ENCODE results near the gene ESPN.
"Not testable (repeated sequence)": the region's sequence is repeated elsewhere in the genome, so short reads cannot be mapped to it uniquely, and the experiment has no call there.

Gene ESPN

DNA sequence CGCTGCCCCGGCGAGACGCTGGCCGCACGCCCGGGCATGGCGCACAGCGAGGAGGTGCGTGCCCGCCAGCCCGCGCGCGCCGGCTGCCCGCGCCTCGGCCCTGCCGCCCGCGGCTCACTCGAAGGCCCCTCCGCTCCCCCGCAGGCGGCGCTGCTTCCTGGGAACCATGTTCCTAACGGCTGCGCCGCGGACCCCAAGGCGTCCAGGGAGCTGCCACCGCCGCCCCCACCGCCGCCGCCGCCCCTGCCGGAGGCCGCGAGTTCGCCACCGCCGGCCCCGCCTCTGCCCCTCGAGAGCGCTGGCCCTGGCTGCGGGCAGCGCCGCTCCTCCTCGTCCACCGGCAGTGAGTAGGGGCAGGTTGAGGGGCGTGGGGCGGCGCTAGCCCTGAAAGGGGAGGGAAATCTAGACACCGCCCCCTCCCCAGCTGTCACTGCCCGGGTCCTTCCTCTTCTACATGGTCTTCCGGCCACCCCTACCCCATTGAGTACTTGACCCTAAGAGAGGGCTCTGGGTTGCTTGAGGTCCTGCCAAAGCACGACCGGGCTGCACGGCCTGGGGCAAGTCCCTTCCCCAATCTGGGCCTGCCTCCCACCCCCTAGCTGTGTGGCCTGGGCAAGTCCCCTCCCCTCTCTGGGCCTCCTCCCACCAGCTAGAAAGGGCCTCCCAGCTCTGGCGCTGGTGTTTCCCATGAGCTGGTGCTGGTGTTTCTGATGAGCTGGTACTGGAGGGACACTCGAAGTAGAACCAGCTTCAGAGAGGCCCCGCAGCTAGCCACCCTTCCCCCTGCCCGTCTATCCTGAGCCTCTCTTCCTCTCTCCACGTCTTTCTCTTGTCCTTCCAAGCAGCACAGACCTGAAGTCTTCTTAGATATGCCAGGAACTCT is 24.4 kb downstream of the ESPN start:
- DNase-seq = peak in 1 of 14 donors; percentile 4

DNA sequence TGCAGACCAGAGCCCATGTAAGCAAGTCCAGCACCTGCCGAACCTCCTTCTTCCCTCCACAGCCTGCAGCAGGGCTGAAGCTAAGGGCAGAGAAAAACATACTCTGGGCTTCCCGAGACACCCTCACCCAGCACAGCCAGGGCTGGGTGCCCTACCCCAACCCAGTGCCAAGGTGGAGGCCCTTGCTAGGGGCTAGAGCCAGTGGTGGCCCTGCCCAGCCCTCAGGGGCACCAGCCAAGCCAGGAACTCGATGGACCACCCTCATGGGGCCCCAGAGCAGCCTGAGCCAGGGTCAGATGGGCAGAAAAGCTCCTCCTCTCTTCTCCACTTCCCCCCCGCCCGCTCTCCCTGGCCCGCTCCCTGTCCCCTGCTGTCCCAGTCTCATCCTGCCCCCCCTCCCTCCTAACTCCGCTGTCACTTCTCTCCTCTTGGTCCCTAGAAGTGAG is 25.5 kb downstream of the ESPN start:
- no peak for DNase-seq

DNA sequence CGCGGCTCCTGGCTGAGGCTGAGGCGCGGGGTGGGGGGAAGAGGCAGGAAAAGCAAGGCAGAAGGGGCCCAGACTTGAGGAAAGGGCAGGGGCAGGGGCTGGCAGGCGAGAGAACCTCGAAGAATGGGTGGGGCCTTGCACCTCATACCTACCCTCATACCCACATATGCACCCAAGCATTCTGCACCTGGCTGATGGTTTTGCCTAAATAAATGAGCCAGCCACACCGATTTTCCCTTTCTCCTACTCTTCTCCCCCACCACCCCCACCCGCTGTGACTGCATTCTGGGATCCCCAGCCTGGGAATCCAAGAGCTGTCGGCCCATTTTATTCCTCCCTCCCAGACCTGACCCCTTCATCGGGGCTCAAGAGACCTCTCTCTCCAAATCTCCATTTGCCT is 25.9 kb downstream of the ESPN start:
- not testable (repeated sequence) for DNase-seq

DNA sequence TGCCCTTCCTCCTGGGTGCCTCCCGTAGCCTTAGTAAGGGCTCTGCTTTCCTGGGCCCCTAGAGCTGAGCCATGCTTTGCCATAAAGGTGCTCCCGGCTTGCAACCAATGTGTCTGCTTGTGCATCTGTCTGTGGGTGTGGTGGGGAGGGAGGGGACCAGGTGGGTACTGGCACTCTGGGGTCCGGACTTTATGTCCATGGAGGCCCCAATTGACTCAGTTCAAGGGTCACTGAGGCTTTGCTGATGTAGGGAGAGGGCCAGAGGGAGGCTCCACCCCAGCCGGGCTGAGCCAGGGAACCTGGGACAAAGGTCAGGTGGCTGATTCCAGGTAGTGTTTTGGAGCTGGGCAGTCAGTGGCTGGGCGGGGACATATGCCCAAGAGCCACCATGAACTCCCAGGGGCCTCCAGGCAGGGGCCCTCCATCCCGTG is 26.4 kb downstream of the ESPN start:
- DNase-seq = no peak

DNA sequence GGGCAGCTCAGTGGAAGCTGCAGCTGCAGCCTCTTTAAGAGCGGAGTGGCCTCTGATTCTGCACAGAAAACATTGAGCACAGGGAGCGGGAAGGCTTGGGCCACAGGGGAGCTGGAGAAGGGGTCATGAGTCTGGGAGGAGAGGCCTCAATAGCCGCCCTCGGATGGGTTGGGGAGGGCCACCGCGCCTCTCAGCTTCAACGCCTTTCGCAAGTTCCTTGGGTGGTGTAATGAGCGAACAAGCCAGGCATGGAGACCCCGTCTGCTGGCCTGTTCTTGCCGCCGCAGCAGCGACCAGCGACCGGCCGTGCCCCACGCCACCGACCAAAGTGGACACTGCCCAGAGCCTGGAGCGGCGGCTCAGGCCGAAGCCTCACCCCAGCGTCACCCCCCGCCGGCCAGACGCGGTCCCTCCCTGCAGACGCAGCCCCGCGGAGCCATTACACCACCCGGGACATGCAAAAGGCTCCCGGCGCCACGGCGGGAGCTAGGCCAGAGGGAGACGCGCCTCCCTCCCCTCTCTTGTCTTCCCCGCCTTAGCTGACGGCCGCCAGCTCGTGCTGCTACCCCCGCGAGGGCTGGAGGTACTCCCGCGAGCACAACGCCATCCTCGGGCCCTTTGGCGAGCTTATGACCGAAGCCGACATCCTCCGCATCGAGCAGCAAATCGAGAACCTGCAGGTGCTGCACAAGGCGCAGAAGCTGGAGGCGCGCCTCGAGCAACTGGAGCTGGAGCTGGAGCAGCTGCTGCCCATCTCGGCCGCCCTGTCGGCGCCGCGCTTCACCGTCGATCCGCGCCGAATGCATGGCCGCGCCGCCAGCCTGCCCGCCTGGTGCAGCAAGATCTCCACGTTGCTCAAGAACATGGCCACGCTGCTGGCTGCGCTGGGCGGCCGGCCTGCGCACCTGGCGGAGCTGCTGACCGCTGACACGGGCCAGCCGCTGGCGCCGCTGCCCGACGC is 29.6 kb downstream of the ESPN start:
- not testable (repeated sequence) for DNase-seq

DNA sequence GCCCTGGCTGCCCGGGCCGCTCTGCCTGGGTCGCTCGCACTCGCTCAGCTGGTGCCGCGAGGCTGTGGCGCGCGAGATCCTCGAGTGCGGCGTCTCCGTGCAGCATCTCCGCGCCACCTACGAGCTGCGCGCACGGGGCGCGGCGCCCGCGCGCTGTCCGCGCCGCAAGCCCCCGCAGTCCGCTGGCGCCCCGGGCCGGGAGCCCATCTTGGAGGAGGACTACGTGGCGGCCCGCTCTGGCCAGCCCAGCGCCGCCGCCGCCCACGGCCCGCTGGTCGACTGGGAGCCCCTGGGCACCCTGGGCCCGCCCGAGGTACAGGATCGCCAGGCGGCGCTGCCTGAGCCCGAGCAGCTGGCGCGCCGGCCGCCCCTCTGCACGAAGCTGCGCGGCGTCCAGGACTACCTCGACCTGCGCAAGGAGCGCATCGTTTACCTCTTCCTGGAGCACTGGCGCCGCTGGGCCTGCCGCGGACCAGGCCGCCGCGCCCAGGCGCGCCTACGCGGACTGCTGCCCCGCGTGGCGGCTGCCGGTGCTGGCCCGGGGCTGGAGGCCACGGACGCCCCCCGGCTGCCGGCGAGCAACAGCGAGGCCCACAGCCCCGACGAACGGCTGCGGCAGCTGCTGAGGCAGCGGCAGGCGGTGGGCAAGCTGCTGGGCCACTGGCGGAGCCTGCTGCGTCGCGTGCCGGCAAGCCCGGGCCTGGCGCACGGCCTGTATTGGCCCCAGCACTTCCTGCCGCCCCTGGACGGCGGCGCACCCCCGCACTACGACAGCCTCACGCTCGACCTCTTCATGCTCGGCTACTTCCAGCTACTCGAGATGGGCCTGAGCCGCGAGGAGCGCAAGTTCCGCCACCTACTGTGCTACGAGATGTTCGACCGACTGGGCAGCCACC is 30.5 kb downstream of the ESPN start:
- DNase-seq = no peak

DNA sequence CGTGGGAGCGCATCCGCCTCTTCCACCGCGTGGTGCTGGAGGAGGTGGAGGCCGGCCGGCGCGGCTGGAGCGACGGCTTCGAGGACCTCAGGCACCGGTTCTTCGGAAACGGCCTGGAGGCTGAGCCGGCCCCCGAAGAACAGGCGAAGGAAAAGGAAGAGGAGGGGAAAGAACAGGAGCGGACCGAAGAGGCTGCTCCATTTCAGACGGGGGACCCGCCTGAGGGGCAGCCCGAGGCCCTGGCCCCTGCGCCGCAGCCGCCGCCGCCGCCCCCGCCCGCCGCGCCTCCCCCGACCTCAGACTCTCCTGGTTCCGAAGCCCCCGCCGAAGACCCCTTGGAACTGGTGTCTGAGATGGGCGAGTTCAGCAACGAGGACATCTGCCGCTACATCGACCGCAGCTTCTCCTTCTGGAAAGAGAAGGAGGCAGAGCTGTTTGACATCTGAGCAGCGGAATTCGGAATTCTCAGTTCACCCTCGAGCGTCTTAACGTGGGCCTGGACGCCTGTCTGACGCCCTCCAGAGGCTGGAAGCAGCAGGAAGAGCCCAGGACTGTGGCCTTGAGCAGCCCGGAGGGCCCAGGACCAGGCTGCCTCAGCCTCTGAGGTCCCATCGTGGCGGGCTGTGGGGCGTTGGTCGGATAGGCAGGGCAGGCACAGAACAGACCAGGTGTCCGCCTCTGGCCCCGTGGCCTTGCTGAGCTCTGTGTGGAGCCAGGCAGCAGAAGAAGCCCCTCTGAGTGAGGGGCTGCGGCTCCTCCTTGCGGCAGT is 31.4 kb downstream of the ESPN start:
- DNase-seq = not testable (repeated sequence)

DNA sequence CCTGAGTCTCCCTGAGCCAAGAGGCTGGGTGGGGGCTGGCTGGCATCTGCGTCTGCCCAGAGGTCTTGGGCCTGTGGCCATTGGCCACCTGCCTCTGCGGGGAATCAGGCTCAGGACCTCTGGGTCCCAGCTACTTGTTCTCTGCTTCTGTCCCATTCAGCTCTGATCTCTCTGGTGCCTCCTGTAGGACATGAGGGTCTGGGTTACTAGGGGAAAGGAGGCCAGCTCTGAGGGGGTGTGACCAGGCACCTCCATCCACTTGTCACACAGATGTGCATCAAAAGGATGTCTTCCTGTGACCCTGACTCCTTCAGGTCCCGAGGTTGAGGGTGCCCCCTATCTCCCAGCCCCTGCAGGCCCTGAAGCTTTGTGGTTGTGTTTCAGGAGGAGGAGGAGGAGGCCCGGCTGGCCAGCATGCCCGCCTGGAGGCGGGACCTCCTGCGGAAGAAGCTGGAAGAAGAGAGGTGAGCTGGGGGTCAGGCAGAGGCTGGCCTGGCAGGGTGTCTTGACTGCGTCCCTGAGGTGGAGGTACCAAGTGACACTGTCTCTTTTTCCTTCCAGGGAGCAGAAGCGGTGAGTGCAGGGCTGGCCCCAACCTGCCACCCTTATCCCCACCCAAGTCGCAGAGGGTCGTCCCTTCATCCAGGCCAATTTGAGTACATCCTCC is 32.4 kb downstream of the ESPN start:
- no peak for DNase-seq

DNA sequence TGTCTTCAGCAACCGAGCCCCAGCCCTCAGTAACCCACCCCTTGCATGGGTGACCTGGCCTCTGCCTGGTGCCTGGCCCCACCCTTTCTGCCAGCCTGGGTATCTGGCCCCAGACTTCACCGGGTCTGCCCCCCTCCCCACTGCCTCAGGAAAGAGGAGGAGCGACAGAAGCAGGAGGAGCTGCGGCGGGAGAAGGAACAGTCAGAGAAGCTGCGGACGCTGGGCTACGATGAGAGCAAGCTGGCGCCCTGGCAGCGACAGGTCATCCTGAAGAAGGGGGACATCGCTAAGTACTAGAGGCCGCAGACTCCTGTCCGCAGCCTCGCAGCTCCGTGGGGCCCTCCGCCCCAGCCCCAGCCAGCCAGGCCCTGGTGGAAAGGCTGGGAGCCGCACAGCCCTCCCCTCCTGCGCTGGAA is 35.3 kb downstream of the ESPN start:
- DNase-seq = no peak

DNA sequence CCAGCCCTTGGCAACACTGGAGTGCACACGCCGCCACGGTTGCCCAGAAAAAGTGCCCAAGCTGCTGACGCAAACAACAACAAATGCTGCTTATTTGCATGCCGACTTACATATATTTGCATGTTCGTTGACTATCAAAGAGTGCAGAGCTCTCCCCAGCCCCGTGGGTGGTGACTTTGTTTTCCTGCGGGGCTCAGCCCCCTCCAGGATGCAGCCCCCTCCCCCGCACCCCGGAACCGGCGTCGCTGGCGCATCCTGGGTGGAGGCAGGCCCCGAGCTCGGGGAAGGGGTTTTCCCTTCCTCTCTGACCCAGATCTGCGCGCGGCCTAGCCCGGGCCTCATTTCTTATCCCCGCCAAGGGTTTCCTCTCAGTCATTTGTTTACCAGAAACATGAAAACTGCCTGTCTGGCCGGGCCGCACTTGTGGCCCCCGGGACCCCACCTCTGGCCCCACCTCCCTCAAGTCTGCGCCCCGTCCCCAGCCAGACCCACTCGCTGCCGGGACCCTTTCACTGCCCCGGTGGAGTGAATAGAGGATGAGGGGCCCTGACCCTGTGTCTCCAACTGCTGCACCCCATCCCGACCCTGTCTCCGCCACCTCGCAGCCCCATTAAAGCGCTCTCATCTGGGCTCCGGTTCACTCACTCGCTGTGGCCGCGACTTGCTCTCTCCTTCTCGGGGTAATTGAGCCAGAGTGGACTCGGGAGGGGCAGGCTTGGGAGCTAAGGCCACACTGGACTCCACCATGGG is 35.9 kb downstream of the ESPN start:
- DNase-seq = no peak

DNA sequence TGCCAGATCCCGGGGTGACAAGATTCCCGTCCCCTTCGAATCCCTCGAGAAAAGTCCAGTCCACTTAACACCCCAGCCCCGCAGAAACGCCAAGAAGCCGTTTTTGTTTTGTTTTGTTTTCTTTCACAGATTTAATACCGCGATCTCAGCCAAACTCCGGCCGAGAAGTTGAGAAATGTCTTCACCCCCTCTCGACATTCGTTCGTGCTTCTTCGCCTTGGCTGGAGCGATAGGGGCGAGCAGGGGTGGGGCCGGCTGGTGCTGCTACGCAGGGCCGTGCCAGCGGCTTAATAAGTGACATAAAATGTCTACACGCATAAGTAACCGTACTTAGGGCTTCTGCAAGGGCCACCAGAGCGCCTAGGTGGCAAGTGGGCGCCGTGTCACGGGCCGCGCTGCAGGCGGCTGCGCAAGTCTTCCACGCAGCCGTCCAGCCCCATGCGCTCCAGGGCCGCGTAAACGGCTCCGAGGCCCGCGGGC is 36.5 kb downstream of the ESPN start:
- DNase-seq = no peak

DNA sequence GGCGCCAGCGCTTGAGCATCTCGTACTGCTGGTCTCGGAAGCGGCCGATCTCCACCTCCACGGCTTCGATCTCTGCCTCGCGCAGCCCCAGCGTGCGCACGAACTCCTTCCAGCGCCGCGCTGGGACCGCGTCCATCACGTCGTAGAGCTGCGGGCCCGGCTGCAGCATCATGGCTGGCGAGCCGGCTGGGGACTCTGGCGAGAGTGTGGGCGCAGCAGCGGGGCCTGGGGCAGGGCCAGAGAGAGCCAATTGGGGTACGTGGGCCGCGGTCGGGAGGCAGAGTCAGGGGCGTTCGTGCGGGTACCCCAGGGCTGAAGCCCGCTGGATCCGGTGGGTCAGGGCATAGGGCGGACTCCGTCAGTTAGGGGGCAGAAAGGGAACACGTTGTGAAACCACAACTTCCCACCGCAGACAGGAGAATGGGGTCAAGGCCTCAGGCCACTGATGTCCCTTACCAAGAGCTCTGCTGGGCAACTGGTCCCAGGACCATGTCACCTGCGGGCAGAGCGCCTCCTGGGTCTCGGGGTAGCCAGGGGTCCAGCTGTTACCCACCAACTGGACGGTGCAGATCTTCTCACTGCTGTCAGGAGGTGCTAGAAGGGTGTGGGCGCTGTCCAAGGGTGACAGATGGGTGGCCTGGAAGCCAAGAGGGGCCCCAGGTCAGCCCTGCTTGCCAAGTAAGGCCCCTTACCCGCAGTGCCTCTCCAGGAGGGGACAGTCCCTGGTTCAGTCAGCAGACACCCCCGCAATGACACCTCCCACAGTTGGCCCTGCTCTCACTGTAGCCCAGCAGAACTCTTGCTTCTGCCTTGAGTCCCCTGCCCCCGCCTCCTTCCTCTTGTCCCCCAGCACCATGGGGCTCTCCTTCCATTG is 37.2 kb downstream of the ESPN start:
- DNase-seq = no peak

DNA sequence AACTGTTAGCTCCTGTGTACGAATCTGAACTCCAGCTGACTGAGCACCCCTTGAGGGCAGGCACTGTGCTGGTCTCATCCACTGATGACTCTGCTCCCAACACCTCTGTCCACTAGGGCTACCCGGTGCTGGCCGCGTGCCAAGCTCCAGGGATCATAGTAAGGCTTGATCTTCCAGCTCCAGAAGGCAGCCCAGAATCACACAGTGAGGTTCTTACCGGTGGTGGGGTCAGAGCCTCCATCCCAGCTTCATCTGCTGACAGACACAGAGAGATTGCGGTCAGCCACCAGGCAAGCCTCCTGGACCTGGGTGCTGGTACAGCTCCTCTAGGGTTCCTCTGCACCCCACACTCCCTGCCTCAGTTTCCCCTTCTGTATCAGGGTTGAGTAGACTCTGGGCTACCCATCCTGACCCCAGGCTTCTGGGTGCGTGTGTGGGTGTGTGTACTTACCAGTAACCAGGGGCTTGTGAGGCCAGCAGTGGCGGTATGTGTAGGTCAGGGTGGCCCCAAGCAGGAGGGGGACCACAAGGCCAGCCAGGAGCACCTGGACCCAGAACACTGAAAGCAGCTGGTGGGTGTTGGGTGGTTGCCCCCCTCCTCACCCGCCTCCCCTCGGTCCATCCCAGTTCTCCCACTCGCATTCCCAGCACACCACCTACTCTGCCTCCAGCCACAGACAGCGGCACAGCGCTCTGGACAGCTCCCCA is 38.0 kb downstream of the ESPN start:
- no peak for DNase-seq

DNA sequence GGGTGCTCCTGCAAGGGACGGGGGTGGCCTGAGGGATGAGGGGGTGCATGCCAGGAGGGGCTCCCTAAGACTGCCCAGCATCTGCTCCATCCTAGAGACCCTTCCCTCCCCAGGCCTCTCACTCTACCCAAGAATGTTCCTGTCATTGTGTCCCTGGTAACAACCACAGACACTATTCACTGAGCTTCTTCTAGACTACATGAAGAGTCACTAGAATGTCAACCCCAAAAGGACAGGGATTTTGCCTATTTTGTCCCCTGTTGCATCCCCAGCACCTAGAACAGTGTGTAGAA is 38.5 kb downstream of the ESPN start:
- no peak for DNase-seq

DNA sequence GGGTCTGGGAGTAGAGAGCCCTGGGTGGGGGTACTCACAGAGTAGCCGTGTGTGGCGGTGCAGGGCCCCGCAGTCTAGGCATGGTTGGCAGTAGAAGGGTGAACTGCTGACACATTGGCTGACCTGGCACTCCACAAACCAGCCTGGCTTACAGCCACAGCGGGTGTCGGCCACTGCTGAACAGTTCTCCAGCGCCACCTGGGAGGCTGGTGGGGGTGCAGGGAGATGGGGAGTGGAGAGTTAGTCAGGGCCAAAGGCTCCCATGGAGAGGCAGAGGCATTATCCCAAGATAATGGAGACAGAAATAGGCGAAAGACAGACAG is 39.9 kb downstream of the ESPN start:
- DNase-seq = peak in 2 of 14 donors; percentile 15 to 57

DNA sequence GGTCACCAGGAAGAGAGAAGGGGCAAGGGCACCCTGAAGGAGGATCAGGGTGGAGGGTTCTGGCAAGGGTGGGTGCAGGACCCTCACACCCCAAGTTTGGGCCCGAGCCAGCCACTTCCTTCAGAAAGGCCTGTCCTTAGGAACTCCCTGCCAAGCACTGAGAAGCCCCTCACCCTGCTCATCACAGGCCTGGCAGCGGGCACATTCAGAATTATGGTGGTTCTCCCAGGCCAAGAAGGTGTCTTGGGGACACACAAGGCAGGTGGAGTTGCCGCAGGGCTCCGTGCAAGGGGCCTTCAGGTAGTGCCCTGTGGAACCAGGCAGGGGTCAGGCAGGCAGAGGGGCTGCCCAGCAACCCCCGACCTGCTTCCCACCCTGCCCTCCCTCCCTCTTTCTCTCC is 40.3 kb downstream of the ESPN start:
- DNase-seq = no peak

DNA sequence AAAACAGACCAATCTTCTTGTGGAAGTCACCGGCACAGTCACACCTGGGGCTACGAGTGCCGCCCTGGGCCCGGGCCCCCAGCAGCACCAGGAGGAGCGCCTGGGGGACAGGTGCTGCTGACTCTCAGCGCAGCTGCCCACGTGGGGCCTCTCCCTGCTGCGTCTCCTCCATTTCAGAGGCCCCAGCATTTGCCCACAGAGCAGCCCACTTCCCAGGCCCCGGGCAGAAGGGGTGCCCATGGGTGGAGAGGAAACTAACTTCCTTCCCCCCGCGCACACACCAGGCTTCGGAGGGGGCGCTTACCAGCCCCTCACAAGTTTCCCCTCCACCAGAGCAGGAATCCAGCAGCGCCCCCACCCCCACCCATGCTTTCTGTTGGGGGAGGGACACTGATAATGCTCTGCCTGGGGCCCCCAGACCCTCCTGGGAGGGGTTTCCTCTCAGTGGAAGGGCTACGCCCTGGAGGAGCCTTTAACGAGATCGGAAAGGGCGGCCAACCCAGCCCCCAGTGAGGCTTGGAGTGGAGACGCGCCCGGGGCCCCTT is 41.0 kb downstream of the ESPN start:
- DNase-seq = no peak

DNA sequence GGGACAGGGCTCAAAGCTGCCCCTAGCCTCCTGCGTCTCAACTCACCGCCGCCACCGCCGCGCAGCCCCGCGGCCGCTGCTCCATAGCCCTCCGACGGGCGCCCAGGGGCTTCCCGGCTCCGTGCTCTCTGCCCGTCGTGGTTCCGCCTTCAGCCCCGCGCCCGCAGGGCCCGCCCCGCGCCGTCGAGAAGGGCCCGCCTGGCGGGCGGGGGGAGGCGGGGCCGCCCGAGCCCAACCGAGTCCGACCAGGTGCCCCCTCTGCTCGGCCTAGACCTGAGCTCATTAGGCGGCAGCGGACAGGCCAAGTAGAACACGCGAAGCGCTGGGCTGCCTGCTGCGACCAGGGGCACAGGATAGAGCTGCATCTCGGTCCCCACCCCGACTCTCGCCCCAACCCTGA is 41.4 kb downstream of the ESPN start, which contains the start of gene TNFRSF25:
Gene TNFRSF25 (minus strand): TSS at position 151 of the 400 bp plus-strand sequence. CDS start 66 bp downstream, at position 85.
- no peak for DNase-seq

Measured in C1 segment of cervical spinal cord (tissue), 14 donors.